GM18507 (cell line): ENCODE results near the gene UBASH3A.

Experiments
- DNase-seq: peaks from one replicate; pipeline ENCODE4 v3.0.0; 2011; ENCODE audit warnings: low read depth; ENCODE audit not compliant: insufficient read length; ENCODE audit errors: extremely low spot score
- FAIRE-seq: peaks from 2 replicates; lab custom pipeline; 2011; peaks lifted over from hg19 to GRCh38; lab: Jason Lieb, UNC

UBASH3A gene

GRCh38 chr21:42440187-42440792 is 36.6 kb downstream of the UBASH3A start:
- peak; percentile 54 for DNase-seq

GRCh38 chr21:42441963-42442362 is 38.3 kb downstream of the UBASH3A start:
- DNase-seq (no peak), FAIRE-seq (no peak)

More at GRCh38 chr21:42440187-42440792, 36.6 kb downstream of the UBASH3A start:
- FAIRE-seq = peak; percentile 89

DNA sequence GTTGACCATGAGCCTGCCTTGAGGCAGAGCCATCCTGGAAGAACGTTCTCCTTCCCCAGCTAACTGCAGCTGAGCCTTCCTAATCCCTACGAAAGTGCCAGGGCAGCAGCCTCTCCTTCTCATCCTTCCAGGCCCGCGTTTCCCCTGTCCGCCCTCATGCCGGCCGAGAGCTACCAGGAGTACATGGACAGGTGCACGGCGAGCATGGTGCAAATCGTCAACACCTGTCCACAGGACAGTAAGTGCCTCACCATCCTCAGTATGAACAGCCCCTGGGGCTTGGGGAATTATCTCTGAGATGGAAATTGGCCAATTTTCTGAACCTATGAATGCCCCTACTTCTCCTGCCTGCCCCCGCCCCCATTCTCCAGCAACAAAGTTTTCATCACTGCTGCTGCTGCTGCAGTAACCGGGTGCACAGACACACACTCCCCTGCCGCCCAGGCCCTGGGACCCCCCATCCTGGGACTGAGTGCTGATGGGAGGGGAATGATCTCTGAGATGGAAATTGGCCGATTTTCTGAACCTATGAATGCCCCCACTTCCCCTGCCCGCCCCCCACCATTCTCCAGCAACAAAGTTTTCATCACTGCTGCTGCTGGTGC is 39.6 kb downstream of the UBASH3A start:
- FAIRE-seq (no peak), DNase-seq (no peak)

DNA sequence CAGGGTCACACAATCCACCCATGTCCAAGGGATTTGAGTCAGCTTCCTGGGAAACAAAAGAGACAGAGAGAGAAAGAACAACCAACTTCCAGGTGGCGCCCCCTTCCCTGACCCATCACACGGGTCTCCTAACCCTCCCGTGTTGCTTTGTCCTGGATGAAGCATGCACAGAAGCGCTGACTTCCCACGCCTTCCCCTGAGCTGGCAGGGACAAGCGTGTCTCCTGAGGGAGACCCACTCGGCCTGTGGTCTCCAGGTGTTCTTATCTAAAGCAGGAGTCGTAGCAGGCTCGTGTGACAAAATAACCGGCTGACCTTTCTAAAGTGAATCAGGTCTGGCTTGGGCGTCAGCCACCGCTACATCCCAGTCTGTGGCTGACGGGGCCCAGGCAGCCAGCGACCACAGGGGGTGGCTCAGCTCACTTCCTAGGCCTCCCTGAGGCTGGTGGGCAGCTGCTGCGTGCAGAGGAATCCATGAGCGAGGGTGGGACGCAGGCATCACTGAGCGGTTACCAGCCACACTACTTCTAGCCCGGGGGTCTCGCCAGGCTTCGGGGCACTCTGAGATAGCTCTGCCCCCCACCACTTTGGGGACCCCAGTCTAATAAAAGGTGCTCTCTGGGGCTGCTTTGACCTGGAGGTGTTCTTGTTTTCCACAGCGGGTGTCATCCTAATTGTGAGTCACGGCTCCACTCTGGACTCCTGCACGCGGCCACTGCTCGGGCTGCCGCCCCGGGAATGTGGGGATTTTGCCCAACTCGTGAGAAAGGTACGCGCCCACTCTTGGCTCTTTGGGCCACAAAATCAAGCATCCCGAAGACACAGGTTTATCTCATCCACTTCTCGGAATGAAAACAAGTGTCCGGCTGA is 40.4 kb downstream of the UBASH3A start:
- DNase-seq = no peak
- no peak for FAIRE-seq

GRCh38 chr21:42444745-42445059 is 41.0 kb downstream of the UBASH3A start:
- FAIRE-seq = no peak
- no peak for DNase-seq

- FAIRE-seq = no peak
- DNase-seq = no peak
Measured at GRCh38 chr21:42445311-42445710, 41.6 kb downstream of the UBASH3A start.

GRCh38 chr21:42446531-42446930 is 42.8 kb downstream of the UBASH3A start:
- FAIRE-seq = no peak
- DNase-seq = no peak

DNA sequence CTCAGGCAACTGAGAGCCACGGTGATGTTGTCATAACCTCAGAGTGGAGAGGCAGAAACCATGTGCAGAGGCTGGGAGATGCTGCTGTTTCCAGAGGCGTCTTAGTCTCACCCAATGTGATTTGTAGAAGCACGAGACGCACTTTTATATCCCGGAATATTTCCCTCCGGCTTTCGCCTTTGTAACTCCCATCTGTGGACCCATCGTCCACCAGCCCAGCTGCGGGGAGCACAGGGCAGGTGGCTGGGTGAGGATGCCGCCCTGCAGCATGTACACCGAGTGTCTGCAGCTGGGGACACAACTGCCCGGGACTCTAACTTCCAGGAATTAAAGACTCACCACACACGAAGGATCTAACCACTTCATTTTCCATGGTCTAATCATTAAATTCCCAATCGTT is 43.5 kb downstream of the UBASH3A start:
- no peak for FAIRE-seq
- no peak for DNase-seq

- DNase-seq (no peak), FAIRE-seq (no peak)
Measured at GRCh38 chr21:42447732-42448131, 44.0 kb downstream of the UBASH3A start.

- DNase-seq = no peak
- no peak for FAIRE-seq
Measured at GRCh38 chr21:42448686-42449085, 45.0 kb downstream of the UBASH3A start.

DNA sequence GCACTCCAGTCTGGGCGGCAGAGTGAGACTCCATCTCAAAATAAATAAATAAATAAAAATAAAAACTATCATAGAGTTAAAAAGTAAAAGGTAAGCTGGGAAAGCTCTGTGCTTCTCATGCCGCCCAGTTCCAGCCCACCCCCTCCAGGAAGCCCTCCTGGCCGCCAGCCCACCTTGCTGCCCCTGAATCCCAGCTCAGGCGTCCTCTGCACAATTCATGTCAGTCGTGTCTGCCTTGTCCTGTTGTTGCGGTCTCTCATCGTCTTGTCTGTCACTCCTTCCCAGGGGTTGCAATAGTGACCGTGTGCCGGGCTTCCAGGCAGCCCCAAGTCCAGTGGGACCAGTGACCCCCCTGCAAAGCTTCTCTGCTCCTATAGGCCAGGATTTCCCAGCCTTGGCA is 48.2 kb downstream of the UBASH3A start:
- FAIRE-seq = no peak
- no peak for DNase-seq

DNA sequence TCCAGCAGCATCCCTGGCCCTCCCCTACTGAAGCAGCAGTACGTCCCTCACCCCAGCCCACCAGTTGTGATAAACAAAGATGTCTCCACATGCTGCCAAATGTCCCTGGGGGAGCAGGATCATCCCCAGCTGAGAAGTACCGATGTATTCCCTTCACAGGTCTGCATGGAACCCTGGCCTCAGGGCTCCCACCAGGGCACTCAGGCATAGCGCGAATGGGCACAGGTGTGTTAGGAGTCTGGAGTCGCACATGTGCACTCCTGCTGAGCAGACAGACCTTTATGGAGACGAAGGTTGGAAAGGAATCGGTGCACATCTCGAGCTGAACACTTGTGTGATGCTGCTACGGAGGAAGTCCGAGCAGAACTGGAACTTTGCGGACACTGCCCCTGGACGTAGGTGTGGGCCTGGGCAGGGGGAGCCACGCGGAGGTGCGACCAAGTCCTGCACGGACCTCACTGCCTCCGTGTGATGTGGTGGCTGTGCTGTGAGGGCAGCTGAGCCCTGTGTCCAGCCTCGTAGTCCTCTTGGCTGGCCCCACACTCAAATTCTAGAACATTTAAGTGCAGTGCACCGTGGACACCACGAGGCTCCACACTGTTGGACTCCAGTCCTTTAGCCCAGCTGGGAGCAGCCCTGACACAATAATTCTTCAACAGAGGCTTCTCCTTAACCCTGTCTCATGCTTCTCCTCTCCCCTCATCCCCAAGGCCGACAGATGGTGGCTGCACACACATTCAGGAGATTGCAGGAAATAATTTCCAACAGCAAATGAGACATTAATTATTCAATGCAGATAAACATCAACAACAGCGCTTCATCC is 48.9 kb downstream of the UBASH3A start:
- FAIRE-seq (no peak), DNase-seq (no peak)

- DNase-seq (no peak), FAIRE-seq (no peak)
Measured at GRCh38 chr21:42453224-42453985, 49.7 kb downstream of the UBASH3A start.

DNA sequence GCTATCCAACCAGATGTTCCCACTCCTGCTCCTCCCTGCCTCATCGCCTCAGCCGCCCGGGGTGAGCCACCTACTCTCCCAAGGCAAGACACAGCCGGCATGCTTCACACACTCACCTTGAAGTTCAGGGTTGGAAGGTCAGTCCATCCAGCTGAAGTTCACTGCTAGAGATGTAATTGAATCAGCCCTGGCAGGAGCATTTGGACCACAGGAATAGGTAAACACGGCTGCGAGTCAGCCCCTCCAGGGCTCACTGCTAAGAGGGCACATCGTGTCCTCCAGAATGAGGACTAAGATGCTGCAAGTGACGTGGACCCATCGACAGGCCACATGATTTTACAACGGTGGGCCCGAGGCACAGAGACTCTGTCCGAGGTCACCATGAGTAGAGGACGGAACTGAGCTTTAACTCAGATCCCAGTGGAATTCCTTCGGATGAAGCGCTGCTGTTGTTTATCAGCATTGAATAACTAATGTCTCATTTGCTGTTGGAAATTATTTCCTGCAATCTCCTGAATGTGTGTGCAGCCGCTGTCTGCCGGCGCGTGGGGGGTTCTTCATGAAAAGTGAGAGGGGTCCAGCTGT is 50.4 kb downstream of the UBASH3A start:
- no peak for FAIRE-seq
- no peak for DNase-seq

DNA sequence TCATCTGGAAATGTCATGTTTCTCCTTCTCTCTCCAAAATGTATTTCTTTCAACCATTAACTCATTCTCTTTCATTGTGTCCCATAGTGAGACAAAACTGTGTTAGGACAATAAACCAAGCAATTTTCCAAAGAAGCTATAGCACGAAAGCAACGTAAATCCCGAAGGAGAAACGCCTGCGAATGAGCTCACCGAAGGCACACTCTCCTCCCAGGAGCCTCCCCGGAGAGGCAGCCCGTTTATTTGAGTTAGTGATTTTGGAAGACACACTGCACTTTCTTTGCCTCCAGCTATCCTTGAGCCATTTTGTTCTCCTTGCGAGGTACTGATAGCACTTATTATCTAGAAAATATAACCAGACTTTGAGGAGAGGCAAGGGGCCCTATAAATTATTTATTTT is 51.1 kb downstream of the UBASH3A start:
- FAIRE-seq = peak; percentile 12
- no peak for DNase-seq

DNA sequence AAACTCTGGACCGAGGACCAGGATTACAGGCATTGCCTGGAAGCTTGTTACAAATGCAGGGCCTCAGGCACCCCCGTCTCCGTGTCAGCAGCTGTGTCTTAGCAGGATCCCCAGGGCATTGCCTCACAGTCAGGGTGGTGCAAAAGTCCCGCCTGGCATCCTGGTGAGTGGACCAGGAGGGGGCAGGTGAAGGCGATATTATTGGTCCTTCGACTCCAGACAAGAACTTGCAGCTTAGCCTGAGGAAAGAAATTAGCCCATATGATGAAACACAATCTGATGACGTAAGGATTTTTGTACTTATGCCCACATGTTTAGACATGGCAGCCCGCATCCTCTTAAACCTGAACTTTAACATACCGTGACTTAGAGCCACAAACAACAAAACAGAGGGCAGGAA is 51.5 kb downstream of the UBASH3A start:
- no peak for FAIRE-seq
- no peak for DNase-seq

DNA sequence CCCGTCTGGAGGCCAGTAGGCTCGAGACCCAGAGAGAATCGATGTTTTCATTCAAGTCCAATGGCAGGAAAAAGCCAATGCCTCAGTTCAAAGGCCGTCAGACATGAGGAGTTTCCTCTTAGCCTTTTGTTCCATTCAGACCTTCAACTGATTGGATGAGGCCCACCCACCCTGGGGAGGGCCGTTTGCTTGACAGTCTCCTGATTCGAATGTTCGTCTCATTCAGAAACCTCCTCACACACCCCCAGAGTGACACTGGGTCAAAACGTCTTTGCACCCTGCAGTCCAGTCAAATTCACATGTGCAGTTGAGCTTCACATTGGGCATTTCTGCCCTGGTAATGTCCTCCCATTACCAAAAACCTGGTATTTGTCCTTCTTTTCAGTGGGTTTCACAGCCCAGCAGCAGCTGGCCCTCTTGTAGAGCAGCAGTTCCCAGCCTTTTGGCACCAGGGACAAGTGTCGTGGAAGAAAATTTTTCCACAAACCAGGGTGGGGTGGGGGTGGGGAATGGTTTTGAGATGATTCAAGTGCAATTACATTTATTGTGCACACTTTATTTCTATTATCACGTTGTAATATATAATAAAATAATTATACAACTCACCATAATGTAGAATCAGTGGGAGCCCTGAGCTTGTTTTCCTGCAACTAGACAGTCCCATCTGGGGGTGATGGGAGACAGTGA is 52.2 kb downstream of the UBASH3A start:
- DNase-seq = no peak

DNA sequence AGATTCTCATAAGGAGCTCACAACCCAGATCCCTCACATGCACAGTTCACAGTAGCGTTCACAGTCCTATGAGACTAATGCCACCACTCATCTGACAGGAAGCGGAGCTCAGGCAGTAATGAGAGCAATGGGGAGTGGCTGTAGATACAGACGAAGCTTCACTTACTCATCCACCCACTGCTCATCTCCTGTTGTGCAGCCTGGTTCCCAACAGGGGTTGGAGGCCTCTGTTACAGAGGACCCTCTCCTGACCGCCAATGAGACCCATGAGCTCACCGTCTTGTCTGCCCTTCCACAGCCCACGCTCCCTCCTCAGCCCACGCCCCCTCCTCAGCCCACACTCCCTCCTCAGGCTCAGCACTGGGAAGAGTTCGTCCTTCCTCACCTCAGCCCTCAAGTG is 52.8 kb downstream of the UBASH3A start:
- DNase-seq = no peak
- FAIRE-seq = no peak

More for the DNA sequence above, 52.2 kb downstream of the UBASH3A start:
- no peak for FAIRE-seq
